ENCODE measurements around the gene TUNAR.

- TF ChIP-seq ZNF76 (CRISPR knock-in tag; IDR thresholded peaks at IDR 0.05; ENCODE audit: borderline replicate concordance), result no peak
- no peak for TF ChIP-seq CBX3 (IDR thresholded peaks at IDR 0.05; ENCODE audit: borderline replicate concordance in 1 of 2, low read length in 2 of 2)
- no peak for TF ChIP-seq ELF1 (tag; IDR thresholded peaks at IDR 0.05)
- TF ChIP-seq RNF2 (IDR thresholded peaks at IDR 0.05), result no peak
- no peak for TF ChIP-seq SP2 (IDR thresholded peaks at IDR 0.05; ENCODE audit: extremely low read depth, low read depth, low read length, poor library complexity, severe bottlenecking)
- TF ChIP-seq CREB1 (IDR thresholded peaks at IDR 0.05), result no peak
- TF ChIP-seq CREB1 (CRISPR knock-in tag; IDR thresholded peaks at IDR 0.05), result no peak
- no peak for TF ChIP-seq IRF1 (CRISPR knock-in tag; IDR thresholded peaks at IDR 0.05; ENCODE audit: borderline replicate concordance)
- no peak for TF ChIP-seq HDAC8 (tag; IDR thresholded peaks at IDR 0.05)
- no peak for TF ChIP-seq RBM39 (optimal IDR thresholded peaks at IDR 0.05; ENCODE audit: low read depth, low read length)
Observed at GRCh38 chr14:95831041-95831440, 45.6 kb upstream of the TUNAR start.
